ENCODE results near the gene TCTN2. TPM values are rescaled to one million over a fixed set of nuclear protein-coding genes. Genes with fewer than 3 reads are reported as not detected.

The TCTN2 gene
- total and polyA plus RNA-seq, 12 donors, result 4.8 to 17.9 (median 8.4) TPM

DNA sequence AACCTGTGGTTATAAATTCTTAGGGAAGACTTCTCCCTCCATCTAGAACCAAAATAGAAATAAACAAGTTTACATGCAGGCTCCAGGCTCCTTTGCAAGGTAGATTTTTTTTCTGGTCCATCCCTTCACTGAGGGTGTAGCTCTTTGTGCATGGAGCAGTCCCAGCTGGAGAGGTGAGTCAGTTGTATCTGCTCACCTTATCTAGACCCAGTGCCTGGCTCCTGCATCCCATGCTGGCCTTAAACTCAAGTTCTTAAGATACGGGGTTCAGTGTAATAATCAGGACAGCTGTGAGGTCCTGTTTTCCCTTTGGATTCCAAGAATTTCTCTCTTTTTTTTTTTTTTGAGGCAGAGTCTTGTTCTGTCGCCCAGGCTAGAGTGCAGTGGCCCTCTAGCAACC, 56.0 kb downstream of the TCTN2 start:
- TF ChIP-seq CTCF (IDR thresholded peaks at IDR 0.05), result no peak
- no peak for TF ChIP-seq POLR2A (IDR thresholded peaks at IDR 0.05)
- Histone ChIP-seq H3K9me3 (replicated peaks in 1 of 3) (no peaks in the 10 kb centered on the region), H3K4me3 (no peak overlapping the region), H3K27me3 (no peaks in the 10 kb centered on the region), H3K36me3 (replicated peaks in 1 of 2) (peaks cover 0 to 44% of the 10 kb centered on the region in 2 donors), H3K4me1 (replicated peaks in 1 of 2) (no peaks in the 10 kb centered on the region), H3K27ac (no peak overlapping the region)
- 84 to 94% (median 89%) methylated on average over 2 of the region's 2 CpGs for WGBS, 4 donors
- intact Hi-C loops (cut with DNase I), result no loop called here
- no peak for DNase-seq

GRCh38 chr12:123727878-123728277, 57.0 kb downstream of the TCTN2 start:
- Histone ChIP-seq H3K27ac (no peak overlapping the region), H3K36me3 (replicated peaks in 1 of 2) (peaks cover 0 to 36% of the 10 kb centered on the region in 2 donors), H3K4me1 (replicated peaks in 1 of 2) (no peaks in the 10 kb centered on the region), H3K9me3 (replicated peaks in 1 of 3) (no peaks in the 10 kb centered on the region), H3K4me3 (no peak overlapping the region), H3K27me3 (no peaks in the 10 kb centered on the region)
- no peak for TF ChIP-seq POLR2A (IDR thresholded peaks at IDR 0.05)
- no peak for TF ChIP-seq CTCF (IDR thresholded peaks at IDR 0.05)
- no peak for DNase-seq
- WGBS, 4 donors, result 84 to 97% (median 89%) methylated on average over 3 of the region's 3 CpGs
- intact Hi-C loops (cut with DNase I), result no loop called here

DNA sequence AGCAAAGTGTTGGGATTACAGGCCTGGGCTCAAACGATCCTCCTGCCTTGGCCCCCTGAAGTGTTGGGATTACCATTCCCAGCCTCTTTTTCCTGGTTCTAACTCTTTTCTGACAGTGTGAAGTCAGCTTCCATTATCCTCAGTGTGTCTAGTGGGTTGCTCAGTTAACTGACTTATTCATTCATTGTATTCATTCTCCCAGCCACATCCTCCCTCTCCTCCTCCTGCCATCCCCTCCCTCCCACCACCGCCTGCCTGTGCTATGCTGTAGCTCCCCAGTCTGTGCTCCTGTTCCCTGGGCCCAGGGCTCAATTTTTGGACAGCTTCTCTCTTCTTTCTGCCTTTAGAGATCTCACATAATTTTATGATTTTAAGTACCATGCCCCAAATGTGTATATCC, 60.7 kb downstream of the TCTN2 start:
- no peak for TF ChIP-seq CTCF (IDR thresholded peaks at IDR 0.05)
- no peak for TF ChIP-seq POLR2A (IDR thresholded peaks at IDR 0.05)
- intact Hi-C loops (cut with DNase I), result no loop called here
- H3K27me3 ChIP-seq, result no peaks in the 10 kb centered on the region
- H3K36me3 ChIP-seq (replicated peaks in 1 of 2), result peaks cover 0 to 37% of the 10 kb centered on the region in 2 donors
- no peak for DNase-seq
- no peak overlapping the region for H3K4me3 ChIP-seq
- H3K4me1 ChIP-seq (replicated peaks in 1 of 2), result no peaks in the 10 kb centered on the region
- no peaks in the 10 kb centered on the region for H3K9me3 ChIP-seq (replicated peaks in 1 of 3)
- WGBS, 4 donors, result 87 to 100% (median 94%) methylated on average over 2 of the region's 2 CpGs
- H3K27ac ChIP-seq, result no peak overlapping the region

GRCh38 chr12:123732251-123732650, 61.3 kb downstream of the TCTN2 start:
- 93 to 98% (median 95%) methylated on average over 12 of the region's 12 CpGs for WGBS, 4 donors

More at GRCh38 chr12:123732251-123732650, 61.3 kb downstream of the TCTN2 start:
- H3K36me3 ChIP-seq (replicated peaks in 1 of 2), result peaks cover 0 to 40% of the 10 kb centered on the region in 2 donors
- no peaks in the 10 kb centered on the region for H3K9me3 ChIP-seq (replicated peaks in 1 of 3)
- DNase-seq, result no peak
- TF ChIP-seq POLR2A (IDR thresholded peaks at IDR 0.05) (no peak), CTCF (IDR thresholded peaks at IDR 0.05) (no peak)
- H3K4me3 ChIP-seq, result no peak overlapping the region
- intact Hi-C loops (cut with DNase I), result no loop called here
- no peaks in the 10 kb centered on the region for H3K4me1 ChIP-seq (replicated peaks in 1 of 2)
- H3K27me3 ChIP-seq, result no peaks in the 10 kb centered on the region
- H3K27ac ChIP-seq, result no peak overlapping the region
